HG03039 (cell line): Measurements from ENCODE around the gene QSOX1.

Source experiments
- ATAC-seq: cut with Tn5 transposase; IDR thresholded peaks from one replicate; pipeline ENCODE4 v1.9.1; 2021; ENCODE audit warnings: mild to moderate bottlenecking, moderate library complexity; ENCODE audit not compliant: unreplicated experiment

Gene QSOX1

GRCh38 chr1:180248731-180249681, 94.3 kb downstream of the QSOX1 start:
- ATAC-seq = no peak

GRCh38 chr1:180249725-180250498, 95.2 kb downstream of the QSOX1 start:
- no peak for ATAC-seq

GRCh38 chr1:180250499-180250770, 95.8 kb downstream of the QSOX1 start:
- ATAC-seq = no peak

GRCh38 chr1:180250883-180251509, 96.3 kb downstream of the QSOX1 start:
- ATAC-seq = no peak

GRCh38 chr1:180251526-180252305, 97.0 kb downstream of the QSOX1 start:
- ATAC-seq = no peak

GRCh38 chr1:180252638-180253536, 98.2 kb downstream of the QSOX1 start:
- no peak for ATAC-seq
